ENCODE results near the gene ISY1.

ISY1 gene

GRCh38 chr3:129204473-129204872, 43.6 kb upstream of the ISY1 start:
- no peaks in the 10 kb centered on the region for H3K79me2 ChIP-seq (ENCODE audit: control insufficient read depth, low read length)
- H3F3A ChIP-seq (ENCODE audit: control insufficient read depth, insufficient read depth): 0 out of 2 replicates have a peak, but pooled peaks cover 2% of the 10 kb centered on the region
- H3K27me3 ChIP-seq (ENCODE audit: control insufficient read depth, low read length): no peaks in the 10 kb centered on the region
- H3K4me1 ChIP-seq (ENCODE audit: control insufficient read depth, low read length): no peaks in the 10 kb centered on the region
- no peak overlapping the region for H3K4me2 ChIP-seq (ENCODE audit: low read length)
- TF ChIP-seq, protein P1, sequence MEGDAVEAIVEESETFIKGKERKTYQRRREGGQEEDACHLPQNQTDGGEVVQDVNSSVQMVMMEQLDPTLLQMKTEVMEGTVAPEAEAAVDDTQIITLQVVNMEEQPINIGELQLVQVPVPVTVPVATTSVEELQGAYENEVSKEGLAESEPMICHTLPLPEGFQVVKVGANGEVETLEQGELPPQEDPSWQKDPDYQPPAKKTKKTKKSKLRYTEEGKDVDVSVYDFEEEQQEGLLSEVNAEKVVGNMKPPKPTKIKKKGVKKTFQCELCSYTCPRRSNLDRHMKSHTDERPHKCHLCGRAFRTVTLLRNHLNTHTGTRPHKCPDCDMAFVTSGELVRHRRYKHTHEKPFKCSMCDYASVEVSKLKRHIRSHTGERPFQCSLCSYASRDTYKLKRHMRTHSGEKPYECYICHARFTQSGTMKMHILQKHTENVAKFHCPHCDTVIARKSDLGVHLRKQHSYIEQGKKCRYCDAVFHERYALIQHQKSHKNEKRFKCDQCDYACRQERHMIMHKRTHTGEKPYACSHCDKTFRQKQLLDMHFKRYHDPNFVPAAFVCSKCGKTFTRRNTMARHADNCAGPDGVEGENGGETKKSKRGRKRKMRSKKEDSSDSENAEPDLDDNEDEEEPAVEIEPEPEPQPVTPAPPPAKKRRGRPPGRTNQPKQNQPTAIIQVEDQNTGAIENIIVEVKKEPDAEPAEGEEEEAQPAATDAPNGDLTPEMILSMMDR (IDR thresholded peaks at IDR 0.05; ENCODE audit: low read depth, low read length, poor library complexity, severe bottlenecking): no peak
- no peak for TF ChIP-seq EZH2phosphoT487 (IDR thresholded peaks at IDR 0.05; ENCODE audit: borderline replicate concordance, low read length)
- H3K27ac ChIP-seq (ENCODE audit: low read depth, low read length): no peak overlapping the region
- H3K9me3 ChIP-seq (ENCODE audit: control insufficient read depth, insufficient read depth, low read length): no peaks in the 10 kb centered on the region
- no peaks in the 10 kb centered on the region for H3K36me3 ChIP-seq (ENCODE audit: control insufficient read depth, low read length)
- H3K4me3 ChIP-seq (ENCODE audit: low read length): no peak overlapping the region
- no peaks in the 10 kb centered on the region for H4K20me1 ChIP-seq (ENCODE audit: control insufficient read depth, insufficient read depth, low read depth, low read length)
- no peaks in the 10 kb centered on the region for H3K9me2 ChIP-seq (replicated peaks; ENCODE audit: control insufficient read depth, low read length)

DNA sequence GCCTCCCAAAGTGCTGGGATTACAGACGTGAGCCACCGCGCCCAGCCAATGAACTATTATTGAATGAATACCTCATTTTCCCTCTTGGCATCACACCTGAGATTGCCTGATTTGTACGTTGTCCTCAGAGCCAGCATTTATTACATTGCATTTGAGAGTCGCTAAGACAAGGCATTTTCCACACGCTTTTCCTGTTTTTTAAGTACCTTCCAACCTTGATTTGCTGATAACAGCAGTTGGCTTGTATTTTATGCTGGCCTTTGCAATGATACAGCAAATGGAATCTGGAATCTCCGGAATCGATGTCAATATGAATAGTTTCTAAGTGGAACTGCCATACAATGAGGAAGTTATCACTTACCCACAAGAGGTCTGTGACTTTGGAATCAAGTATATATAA, 38.5 kb upstream of the ISY1 start:
- H3K4me3 ChIP-seq (ENCODE audit: low read length): no peak overlapping the region
- TF ChIP-seq, protein P1 (IDR thresholded peaks at IDR 0.05; ENCODE audit: low read depth, low read length, poor library complexity, severe bottlenecking): no peak
- no peaks in the 10 kb centered on the region for H3K9me3 ChIP-seq (ENCODE audit: control insufficient read depth, insufficient read depth, low read length)

DNA sequence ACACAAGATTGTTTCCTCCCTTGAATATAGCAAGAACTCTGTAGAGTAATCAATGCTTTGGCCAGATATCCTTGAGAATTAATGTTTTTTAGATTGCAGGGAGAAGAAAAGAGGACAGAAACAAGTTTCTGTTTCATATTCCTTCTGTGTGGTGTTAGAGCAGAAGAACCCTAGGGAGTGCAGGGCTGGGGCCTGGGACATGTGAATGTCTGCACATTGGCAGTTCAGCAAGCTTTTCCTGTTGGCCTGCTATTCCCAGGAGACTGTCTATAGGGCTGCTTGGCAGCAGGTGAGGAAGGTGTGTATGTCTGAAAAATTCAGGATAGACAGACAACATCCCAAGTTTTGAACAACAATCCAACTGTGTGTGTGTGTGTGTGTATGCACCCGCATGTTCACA, 36.5 kb upstream of the ISY1 start:
- H3K4me2 ChIP-seq (ENCODE audit: low read length): no peak overlapping the region
- H3K27me3 ChIP-seq (ENCODE audit: control insufficient read depth, low read length): no peaks in the 10 kb centered on the region
- H3K9me3 ChIP-seq (ENCODE audit: control insufficient read depth, insufficient read depth, low read length): no peaks in the 10 kb centered on the region
- H3K79me2 ChIP-seq (ENCODE audit: control insufficient read depth, low read length): peaks cover 1% of the 10 kb centered on the region
- H3F3A ChIP-seq (ENCODE audit: control insufficient read depth, insufficient read depth): no peaks in the 10 kb centered on the region
- H4K20me1 ChIP-seq (ENCODE audit: control insufficient read depth, insufficient read depth, low read depth, low read length): no peaks in the 10 kb centered on the region
- no peak overlapping the region for H3K27ac ChIP-seq (ENCODE audit: low read depth, low read length)
- H3K36me3 ChIP-seq (ENCODE audit: control insufficient read depth, low read length): no peaks in the 10 kb centered on the region; the same call in 1 of the 2 replicates
- peaks cover 11% of the 10 kb centered on the region for H3K4me1 ChIP-seq (ENCODE audit: control insufficient read depth, low read length)
- TF ChIP-seq, protein P1 (IDR thresholded peaks at IDR 0.05; ENCODE audit: low read depth, low read length, poor library complexity, severe bottlenecking): no peak
- no peak for TF ChIP-seq EZH2phosphoT487 (IDR thresholded peaks at IDR 0.05; ENCODE audit: borderline replicate concordance, low read length)
- no peaks in the 10 kb centered on the region for H3K9me2 ChIP-seq (replicated peaks; ENCODE audit: control insufficient read depth, low read length)
- no peak overlapping the region for H3K4me3 ChIP-seq (ENCODE audit: low read length)

More for the DNA sequence above, 38.5 kb upstream of the ISY1 start:
- H3K4me2 ChIP-seq (ENCODE audit: low read length): no peak overlapping the region
- 0 out of 2 replicates have a peak, but pooled peaks cover 2% of the 10 kb centered on the region for H3F3A ChIP-seq (ENCODE audit: control insufficient read depth, insufficient read depth)
- no peak overlapping the region for H3K27ac ChIP-seq (ENCODE audit: low read depth, low read length)
- H3K4me1 ChIP-seq (ENCODE audit: control insufficient read depth, low read length): peaks cover 11% of the 10 kb centered on the region
- H3K36me3 ChIP-seq (ENCODE audit: control insufficient read depth, low read length): no peaks in the 10 kb centered on the region; the same call in 1 of the 2 replicates
- no peaks in the 10 kb centered on the region for H3K27me3 ChIP-seq (ENCODE audit: control insufficient read depth, low read length)
- no peaks in the 10 kb centered on the region for H3K9me2 ChIP-seq (replicated peaks; ENCODE audit: control insufficient read depth, low read length)
- H3K79me2 ChIP-seq (ENCODE audit: control insufficient read depth, low read length): no peaks in the 10 kb centered on the region
- H4K20me1 ChIP-seq (ENCODE audit: control insufficient read depth, insufficient read depth, low read depth, low read length): no peaks in the 10 kb centered on the region

Data from DOHH2 (cell line).